NCI-H1092 treated with DMSO at 0.1 percent for 48 hours (cell line): Measurements from ENCODE around the gene CAMK4.
"Not testable (repeated sequence)": the region's sequence is repeated elsewhere in the genome, so short reads cannot be mapped to it uniquely, and the experiment has no call there.

Source experiments
- DNase-seq: peaks from one replicate; lab custom pipeline; 2025; lab: John Stamatoyannopoulos, UW

The CAMK4 gene

GRCh38 chr5:111256128-111256527, 31.9 kb downstream of the CAMK4 start:
- no peak for DNase-seq

GRCh38 chr5:111257610-111258009, 33.4 kb downstream of the CAMK4 start:
- not testable (repeated sequence) for DNase-seq

GRCh38 chr5:111259636-111260035, 35.5 kb downstream of the CAMK4 start:
- no peak for DNase-seq

- no peak for DNase-seq
Measured at GRCh38 chr5:111261610-111262009, 37.4 kb downstream of the CAMK4 start.

- DNase-seq, result no peak
Measured at GRCh38 chr5:111262153-111262552, 38.0 kb downstream of the CAMK4 start.

GRCh38 chr5:111262815-111263214, 38.6 kb downstream of the CAMK4 start:
- no peak for DNase-seq

GRCh38 chr5:111266491-111266890, 42.3 kb downstream of the CAMK4 start:
- no peak for DNase-seq

GRCh38 chr5:111268300-111268699, 44.1 kb downstream of the CAMK4 start:
- no peak for DNase-seq

- DNase-seq, result no peak
Measured at GRCh38 chr5:111271885-111272284, 47.7 kb downstream of the CAMK4 start.

- DNase-seq, result no peak
Measured at GRCh38 chr5:111277061-111277460, 52.9 kb downstream of the CAMK4 start.

- no peak for DNase-seq
Measured at GRCh38 chr5:111278858-111279504, 54.8 kb downstream of the CAMK4 start.

GRCh38 chr5:111280282-111280951, 56.2 kb downstream of the CAMK4 start:
- DNase-seq, result peak; percentile 14

- no peak for DNase-seq
Measured at GRCh38 chr5:111282798-111283197, 58.6 kb downstream of the CAMK4 start.

GRCh38 chr5:111284825-111285224, 60.6 kb downstream of the CAMK4 start:
- no peak for DNase-seq

GRCh38 chr5:111294551-111294950, 70.4 kb downstream of the CAMK4 start:
- DNase-seq, result no peak

GRCh38 chr5:111295649-111296048, 71.5 kb downstream of the CAMK4 start:
- no peak for DNase-seq

- no peak for DNase-seq
Measured at GRCh38 chr5:111296570-111296969, 72.4 kb downstream of the CAMK4 start.

GRCh38 chr5:111299067-111299481, 74.9 kb downstream of the CAMK4 start:
- no peak for DNase-seq

- DNase-seq, result no peak
Measured at GRCh38 chr5:111299831-111300432, 75.7 kb downstream of the CAMK4 start.

- DNase-seq, result no peak
Measured at GRCh38 chr5:111301264-111301663, 77.1 kb downstream of the CAMK4 start.

- DNase-seq, result not testable (repeated sequence)
Measured at GRCh38 chr5:111302043-111302442, 77.9 kb downstream of the CAMK4 start.

GRCh38 chr5:111308951-111309350, 84.8 kb downstream of the CAMK4 start:
- no peak for DNase-seq

- no peak for DNase-seq
Measured at GRCh38 chr5:111309384-111309783, 85.2 kb downstream of the CAMK4 start.
